Lower lobe of right lung (tissue), 2 donors: ENCODE measurements around the gene WEE2. TPM values are rescaled to one million over a fixed set of nuclear protein-coding genes. Genes with fewer than 3 reads are reported as not detected.

Source experiments
- ATAC-seq, 2 donors: fragments of 200-7000 bp; cut with Tn5 transposase; one replicate each; pipeline ENCODE4 v1.9.1; 2020 to 2022; ENCODE audit warnings: mild to moderate bottlenecking in 2 of 2, moderate library complexity in 2 of 2
- DNase-seq: peaks from one replicate; pipeline ENCODE4 v3.0.0-alpha.2; 2020
- H3K27ac ChIP-seq: fragments of 200-600 bp; one replicate; pipeline ENCODE4 v1.8.0; 2022
- H3K27me3 ChIP-seq: fragments of 200-600 bp; one replicate; pipeline ENCODE4 v1.8.0; 2022; ENCODE audit warnings: low read depth
- H3K36me3 ChIP-seq: fragments of 200-600 bp; one replicate; pipeline ENCODE4 v1.8.0; 2022; ENCODE audit warnings: mild to moderate bottlenecking
- H3K4me1 ChIP-seq: fragments of 200-600 bp; one replicate; pipeline ENCODE4 v1.8.0; 2022
- H3K4me3 ChIP-seq: fragments of 200-600 bp; one replicate; pipeline ENCODE4 v1.8.0; 2022; ENCODE audit warnings: mild to moderate bottlenecking
- H3K9me3 ChIP-seq: fragments of 200-600 bp; one replicate; pipeline ENCODE4 v1.8.0; 2022
- CTCF ChIP-seq: fragments of 200-600 bp; IDR thresholded peaks from one replicate; pipeline ENCODE4 v1.8.0; 2022; ENCODE audit warnings: antibody characterized with exemption, mild to moderate bottlenecking
- intact Hi-C: fragments of 100-400 bp; cut with DNase I; formaldehyde crosslinking; loops from one replicate; pipeline ENCODE4 v1.11.0; 2022
- total RNA-seq: library from RNA; stranded (reverse); fragmentation: NEBNext Ultra II Directional; extraction: Animal tissue kit (Norgen Biotek cat#: 25700); gene quantifications from one replicate; pipeline ENCODE4 v1.2.1, GENCODE V29; 2021
- donor health status: DM: no; HTN: yes; CAD: no; lungs with severe emphysema.

WEE2 gene
- total RNA-seq, 1 donor from 2014 or later: not detected

DNA sequence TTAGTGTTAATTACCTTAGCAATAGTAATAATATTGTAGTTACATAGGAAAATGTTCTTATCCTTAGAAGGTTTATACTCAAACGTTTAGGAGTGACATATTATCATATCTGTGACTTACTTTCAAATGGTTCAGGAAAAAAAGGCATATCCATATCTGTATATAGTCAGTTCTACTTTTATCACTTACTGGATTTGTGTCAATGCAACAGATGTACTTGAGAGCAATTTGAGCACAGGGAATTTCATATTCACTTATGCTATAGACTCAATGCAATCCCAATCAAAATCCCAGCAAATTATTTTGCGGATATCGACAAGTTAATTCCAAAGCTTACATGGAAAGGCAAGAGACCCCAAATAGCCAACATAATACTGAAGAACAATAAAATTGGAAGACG is 16.2 kb upstream of the WEE2 start:
- Histone ChIP-seq H3K4me3 (no peak overlapping the region), H3K4me1 (peaks cover 26% of the 10 kb centered on the region), H3K9me3 (no peaks in the 10 kb centered on the region), H3K27ac (no peak overlapping the region), H3K36me3 (no peaks in the 10 kb centered on the region), H3K27me3 (no peaks in the 10 kb centered on the region)
- intact Hi-C loops: no loop called here
- TF ChIP-seq CTCF: no peak
- ATAC-seq: no peak
- no peak for DNase-seq

- intact Hi-C loops: no loop called here
- DNase-seq (no peak), ATAC-seq (no peak)
- H3K27me3 ChIP-seq: no peaks in the 10 kb centered on the region
- H3K27ac ChIP-seq: no peak overlapping the region
- no peaks in the 10 kb centered on the region for H3K9me3 ChIP-seq
- no peaks in the 10 kb centered on the region for H3K36me3 ChIP-seq
- no peak for TF ChIP-seq CTCF
- H3K4me3 ChIP-seq: no peak overlapping the region
- peaks cover 33% of the 10 kb centered on the region for H3K4me1 ChIP-seq
These were observed 15.1 kb upstream of the WEE2 start for GRCh38 chr7:141693082-141693481.

DNA sequence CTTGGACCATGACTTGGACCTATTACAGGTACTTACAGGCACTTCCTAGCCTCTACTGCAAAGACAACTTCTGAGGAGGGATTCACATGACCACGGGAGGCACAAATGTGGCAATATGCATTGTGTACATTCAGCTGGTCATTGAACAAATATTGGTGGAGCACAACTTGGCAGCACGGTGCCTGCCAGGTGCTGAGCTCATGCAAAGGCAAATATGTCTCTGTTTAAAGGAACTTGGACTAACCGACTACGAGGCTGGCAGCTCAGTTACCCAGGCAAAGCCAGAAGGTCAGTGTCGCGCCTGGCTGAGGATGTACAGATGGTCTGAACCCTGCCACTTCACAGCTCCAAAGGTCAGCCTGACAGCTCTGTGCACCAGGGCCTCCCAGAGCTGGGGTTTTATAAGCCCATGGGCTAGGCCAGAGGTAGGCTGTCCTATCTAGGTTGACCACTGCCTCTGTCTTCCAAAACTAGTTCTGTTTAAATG is 12.3 kb upstream of the WEE2 start:
- Histone ChIP-seq H3K4me3 (no peak overlapping the region), H3K4me1 (peaks cover 47% of the 10 kb centered on the region), H3K36me3 (no peaks in the 10 kb centered on the region), H3K9me3 (no peaks in the 10 kb centered on the region), H3K27ac (peak overlapping the region; percentile 2), H3K27me3 (no peaks in the 10 kb centered on the region)
- intact Hi-C loops: no loop called here
- TF ChIP-seq CTCF: no peak
- ATAC-seq: peak; percentile 19 to 34
- peak; percentile 48 for DNase-seq

DNA sequence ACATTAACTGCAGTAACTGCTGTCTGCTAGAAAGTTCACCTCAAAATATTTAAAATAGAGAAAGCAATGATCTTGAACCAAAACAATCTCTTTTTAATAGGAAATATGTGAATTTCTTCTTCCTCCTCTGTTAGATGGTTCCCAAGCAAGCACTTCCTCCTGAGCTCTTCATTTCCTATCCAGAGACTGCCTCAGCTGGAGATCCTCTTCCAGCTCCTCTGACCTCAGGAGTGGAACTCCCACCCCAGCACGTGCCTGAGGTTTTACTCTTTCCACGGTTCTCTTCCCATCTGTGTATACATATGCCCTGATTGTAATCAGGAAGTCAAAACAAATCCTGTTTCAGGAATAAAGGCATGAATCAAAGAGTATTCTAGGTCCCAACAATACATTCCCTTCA is 11.8 kb upstream of the WEE2 start:
- H3K27me3 ChIP-seq: no peaks in the 10 kb centered on the region
- no peak overlapping the region for H3K4me3 ChIP-seq
- no peaks in the 10 kb centered on the region for H3K9me3 ChIP-seq
- no peak for ATAC-seq
- intact Hi-C loops: no loop called here
- DNase-seq: no peak
- H3K27ac ChIP-seq: peak overlapping the region; percentile 2
- no peaks in the 10 kb centered on the region for H3K36me3 ChIP-seq
- H3K4me1 ChIP-seq: peaks cover 48% of the 10 kb centered on the region
- no peak for TF ChIP-seq CTCF

DNA sequence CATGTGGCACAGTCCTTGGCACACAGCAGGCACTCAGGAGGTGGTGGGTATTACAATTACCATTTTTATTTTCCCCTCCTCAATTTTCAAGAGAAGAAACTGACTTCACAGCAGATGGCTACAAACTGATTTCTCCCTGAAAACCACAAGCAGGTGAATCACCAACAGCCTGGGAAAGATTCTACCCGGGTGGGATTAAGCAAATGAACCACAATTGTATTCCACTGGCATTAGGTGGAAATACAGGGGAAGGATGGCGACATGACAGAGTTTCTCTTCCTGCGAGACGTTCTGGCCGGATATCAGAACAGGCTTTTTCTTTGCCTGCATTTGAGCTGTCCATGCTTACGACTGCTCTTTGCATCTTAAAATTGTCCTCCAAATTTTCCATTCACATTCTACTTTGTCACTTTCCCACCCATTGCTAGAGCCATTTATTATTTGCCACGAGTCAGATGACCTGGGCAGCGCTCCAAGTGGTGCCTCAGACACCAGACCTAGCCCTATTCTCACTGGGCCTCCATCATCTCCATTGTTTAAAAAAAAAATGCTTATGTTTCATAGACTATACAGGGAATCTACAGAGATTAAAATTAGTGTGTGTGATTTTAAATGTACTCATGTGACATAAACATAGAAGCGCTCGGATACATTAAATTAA is 10.8 kb upstream of the WEE2 start:
- Histone ChIP-seq H3K4me1 (peaks cover 49% of the 10 kb centered on the region), H3K4me3 (no peak overlapping the region), H3K27me3 (no peaks in the 10 kb centered on the region), H3K9me3 (no peaks in the 10 kb centered on the region), H3K36me3 (no peaks in the 10 kb centered on the region), H3K27ac (no peak overlapping the region)
- no peak for TF ChIP-seq CTCF
- no peak for ATAC-seq
- no peak for DNase-seq
- intact Hi-C loops: no loop called here
